ENCODE data around the gene AKR7A2. TPM values are rescaled to one million over a fixed set of nuclear protein-coding genes. Genes with fewer than 3 reads are reported as not detected.
"Not testable (repeated sequence)": the region's sequence is repeated elsewhere in the genome, so short reads cannot be mapped to it uniquely, and the experiment has no call there.

AKR7A2 gene
- polyA plus RNA-seq, 1 donor (not counting 4 experiments of a cell fraction or from before 2014, with no cell fraction given): 21.4 TPM

DNA sequence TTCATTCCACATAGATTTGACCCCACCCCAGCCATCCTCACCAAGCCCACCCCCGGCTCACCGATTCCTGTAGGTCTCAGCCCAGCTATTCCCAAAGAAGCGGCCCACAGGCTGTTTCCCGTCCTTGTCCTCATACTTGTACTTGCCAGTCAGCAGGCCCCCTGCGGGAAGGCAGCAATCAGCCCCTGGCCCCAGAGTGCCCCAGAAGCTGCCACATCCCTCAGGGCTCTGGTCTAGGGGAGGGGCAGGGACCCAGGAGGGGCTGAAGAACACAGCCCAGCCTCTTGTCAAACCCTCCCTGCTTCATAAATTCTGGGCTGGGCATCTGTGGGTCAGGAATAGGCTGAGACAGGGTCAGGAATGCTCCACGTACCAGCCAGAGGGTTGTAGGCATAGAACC is 5.0 kb downstream of the AKR7A2 start:
- no peak overlapping the region for H3K27ac ChIP-seq (ENCODE audit: control insufficient read depth, insufficient read depth, low read length)
- H3K27me3 ChIP-seq (ENCODE audit: control insufficient read depth, extremely low read depth, insufficient read depth, low read length): no peaks in the 10 kb centered on the region
- peaks cover 13 to 25% of the 10 kb centered on the region in 2 experiments for H3K36me3 ChIP-seq (ENCODE audit: control insufficient read depth in 2 of 2, extremely low read depth in 1 of 2, insufficient read depth in 2 of 2, low read length in 2 of 2)
- no peak for FAIRE-seq
- peaks cover 14% of the 10 kb centered on the region for H3K79me2 ChIP-seq (ENCODE audit: control insufficient read depth, insufficient read depth, low read length)
- dilution Hi-C loops (cut with MboI; ENCODE audit: extremely low pct_ligation_motif_present, low sequenced_read_pairs): no loop called here
- no peaks in the 10 kb centered on the region for H4K20me1 ChIP-seq (ENCODE audit: control insufficient read depth, extremely low read depth, insufficient read depth, low read length)
- H3K4me3 ChIP-seq (ENCODE audit: control insufficient read depth in 2 of 3, extremely low read depth in 1 of 3, insufficient read depth in 2 of 3, low read depth in 1 of 3, low read length in 3 of 3): no peak overlapping the region
- H3K9me1 ChIP-seq (ENCODE audit: control insufficient read depth, extremely low read depth, insufficient read depth, low read length): no peaks in the 10 kb centered on the region
- no peaks in the 10 kb centered on the region for H3K9me3 ChIP-seq (ENCODE audit: control insufficient read depth, low read depth, low read length)
- H3K9ac ChIP-seq (ENCODE audit: control insufficient read depth, extremely low read depth, insufficient read depth, low read length): no peak overlapping the region
- peaks cover 8% of the 10 kb centered on the region for H3K4me1 ChIP-seq (ENCODE audit: control insufficient read depth, extremely low read depth, insufficient read depth, low read length)
- no peak overlapping the region for H2AFZ ChIP-seq (ENCODE audit: control insufficient read depth, low read length)
- TF ChIP-seq EZH2 (IDR thresholded peaks at IDR 0.05; ENCODE audit: low read length): no peak
- TF ChIP-seq, protein P1, sequence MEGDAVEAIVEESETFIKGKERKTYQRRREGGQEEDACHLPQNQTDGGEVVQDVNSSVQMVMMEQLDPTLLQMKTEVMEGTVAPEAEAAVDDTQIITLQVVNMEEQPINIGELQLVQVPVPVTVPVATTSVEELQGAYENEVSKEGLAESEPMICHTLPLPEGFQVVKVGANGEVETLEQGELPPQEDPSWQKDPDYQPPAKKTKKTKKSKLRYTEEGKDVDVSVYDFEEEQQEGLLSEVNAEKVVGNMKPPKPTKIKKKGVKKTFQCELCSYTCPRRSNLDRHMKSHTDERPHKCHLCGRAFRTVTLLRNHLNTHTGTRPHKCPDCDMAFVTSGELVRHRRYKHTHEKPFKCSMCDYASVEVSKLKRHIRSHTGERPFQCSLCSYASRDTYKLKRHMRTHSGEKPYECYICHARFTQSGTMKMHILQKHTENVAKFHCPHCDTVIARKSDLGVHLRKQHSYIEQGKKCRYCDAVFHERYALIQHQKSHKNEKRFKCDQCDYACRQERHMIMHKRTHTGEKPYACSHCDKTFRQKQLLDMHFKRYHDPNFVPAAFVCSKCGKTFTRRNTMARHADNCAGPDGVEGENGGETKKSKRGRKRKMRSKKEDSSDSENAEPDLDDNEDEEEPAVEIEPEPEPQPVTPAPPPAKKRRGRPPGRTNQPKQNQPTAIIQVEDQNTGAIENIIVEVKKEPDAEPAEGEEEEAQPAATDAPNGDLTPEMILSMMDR (optimal IDR thresholded peaks at IDR 0.05 in 1 of 3, IDR thresholded peaks at IDR 0.05 in 1 of 3, conservative IDR thresholded peaks at IDR 0.05 in 1 of 3; ENCODE audit: extremely low read depth in 1 of 3, insufficient read depth in 2 of 3, low read length in 3 of 3): no peak
- no peak for DNase-seq (ENCODE audit: low read depth, low spot score)
- H3K4me2 ChIP-seq (ENCODE audit: control insufficient read depth, extremely low read depth, insufficient read depth, low read depth, low read length): no peak overlapping the region

DNA sequence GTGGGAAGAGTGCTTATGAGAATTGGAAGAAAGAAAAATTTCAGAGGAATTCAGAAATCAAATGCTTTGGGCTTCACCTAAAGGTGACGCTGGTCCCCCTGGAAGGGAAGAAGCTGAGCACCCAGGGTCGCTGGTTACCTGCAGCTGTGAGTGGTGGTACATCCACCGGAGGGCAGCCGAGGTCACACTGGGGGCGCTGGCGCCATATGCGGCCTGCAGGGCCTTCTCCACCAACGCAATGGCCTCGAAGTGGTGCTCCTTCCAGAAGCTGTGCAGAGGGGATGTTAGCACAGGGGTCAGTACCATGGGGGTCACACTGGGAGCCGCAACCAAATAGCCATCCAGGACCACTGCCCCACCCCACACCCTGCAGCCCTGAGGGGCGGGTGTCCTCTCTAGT is 6.1 kb downstream of the AKR7A2 start:
- Histone ChIP-seq H3K9me1 (ENCODE audit: control insufficient read depth, extremely low read depth, insufficient read depth, low read length) (no peaks in the 10 kb centered on the region), H3K79me2 (ENCODE audit: control insufficient read depth, insufficient read depth, low read length) (peaks cover 5% of the 10 kb centered on the region), H3K4me2 (ENCODE audit: control insufficient read depth, extremely low read depth, insufficient read depth, low read depth, low read length) (no peak overlapping the region), H3K9ac (ENCODE audit: control insufficient read depth, extremely low read depth, insufficient read depth, low read length) (no peak overlapping the region), H3K4me3 (ENCODE audit: control insufficient read depth in 2 of 3, extremely low read depth in 1 of 3, insufficient read depth in 2 of 3, low read depth in 1 of 3, low read length in 3 of 3) (no peak overlapping the region), H2AFZ (ENCODE audit: control insufficient read depth, low read length) (no peak overlapping the region), H3K36me3 (ENCODE audit: control insufficient read depth in 2 of 2, extremely low read depth in 1 of 2, insufficient read depth in 2 of 2, low read length in 2 of 2) (peaks cover 13 to 25% of the 10 kb centered on the region in 2 experiments), H3K9me3 (ENCODE audit: control insufficient read depth, low read depth, low read length) (no peaks in the 10 kb centered on the region), H3K27me3 (ENCODE audit: control insufficient read depth, extremely low read depth, insufficient read depth, low read length) (no peaks in the 10 kb centered on the region), H3K27ac (ENCODE audit: control insufficient read depth, insufficient read depth, low read length) (no peak overlapping the region), H3K4me1 (ENCODE audit: control insufficient read depth, extremely low read depth, insufficient read depth, low read length) (peaks cover 3% of the 10 kb centered on the region), H4K20me1 (ENCODE audit: control insufficient read depth, extremely low read depth, insufficient read depth, low read length) (no peaks in the 10 kb centered on the region)
- no peak for TF ChIP-seq EZH2 (IDR thresholded peaks at IDR 0.05; ENCODE audit: low read length)
- TF ChIP-seq, protein P1 (optimal IDR thresholded peaks at IDR 0.05 in 1 of 3, IDR thresholded peaks at IDR 0.05 in 1 of 3, conservative IDR thresholded peaks at IDR 0.05 in 1 of 3; ENCODE audit: extremely low read depth in 1 of 3, insufficient read depth in 2 of 3, low read length in 3 of 3): no peak
- dilution Hi-C loops (cut with MboI; ENCODE audit: extremely low pct_ligation_motif_present, low sequenced_read_pairs): no loop called here
- FAIRE-seq: no peak
- no peak for DNase-seq (ENCODE audit: low read depth, low spot score)

DNA sequence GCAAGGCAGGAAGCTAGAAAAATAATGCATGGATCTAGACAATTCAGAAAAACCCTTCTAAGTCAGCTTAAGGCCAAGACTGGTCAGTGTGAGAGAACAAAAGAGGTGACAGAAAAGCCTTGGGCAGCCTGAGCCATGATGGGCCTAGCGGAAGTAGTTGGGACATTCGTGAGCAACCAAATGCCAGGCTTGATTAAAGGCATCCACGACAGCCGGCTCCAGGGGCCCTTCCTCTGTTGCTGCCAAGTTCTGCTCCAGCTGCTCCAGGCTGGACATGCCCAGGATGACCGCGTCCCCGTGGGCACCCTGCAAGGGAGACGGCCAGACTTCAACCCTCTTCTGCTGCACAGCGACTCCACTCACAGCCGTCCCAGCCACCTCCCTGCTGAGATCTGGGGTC is 7.9 kb downstream of the AKR7A2 start:
- dilution Hi-C loops (cut with MboI; ENCODE audit: extremely low pct_ligation_motif_present, low sequenced_read_pairs); H3K27me3 ChIP-seq (ENCODE audit: control insufficient read depth, extremely low read depth, insufficient read depth, low read length); H3K4me1 ChIP-seq (ENCODE audit: control insufficient read depth, extremely low read depth, insufficient read depth, low read length); FAIRE-seq; H4K20me1 ChIP-seq (ENCODE audit: control insufficient read depth, extremely low read depth, insufficient read depth, low read length); H3K79me2 ChIP-seq (ENCODE audit: control insufficient read depth, insufficient read depth, low read length); H3K9ac ChIP-seq (ENCODE audit: control insufficient read depth, extremely low read depth, insufficient read depth, low read length); H2AFZ ChIP-seq (ENCODE audit: control insufficient read depth, low read length); H3K4me3 ChIP-seq (ENCODE audit: control insufficient read depth in 2 of 3, extremely low read depth in 1 of 3, insufficient read depth in 2 of 3, low read depth in 1 of 3, low read length in 3 of 3); H3K9me1 ChIP-seq (ENCODE audit: control insufficient read depth, extremely low read depth, insufficient read depth, low read length); H3K27ac ChIP-seq (ENCODE audit: control insufficient read depth, insufficient read depth, low read length); DNase-seq (ENCODE audit: low read depth, low spot score); H3K9me3 ChIP-seq (ENCODE audit: control insufficient read depth, low read depth, low read length); H3K4me2 ChIP-seq (ENCODE audit: control insufficient read depth, extremely low read depth, insufficient read depth, low read depth, low read length): not testable (repeated sequence)
- peaks cover 13 to 26% of the 10 kb centered on the region in 2 experiments for H3K36me3 ChIP-seq (ENCODE audit: control insufficient read depth in 2 of 2, extremely low read depth in 1 of 2, insufficient read depth in 2 of 2, low read length in 2 of 2)
